Measurements from ENCODE around the gene LYSMD3. TPM values are rescaled to one million over a fixed set of nuclear protein-coding genes. Genes with fewer than 3 reads are reported as not detected.
A peak's percentile ranks its signal among the peaks of the same experiment; 100 is the strongest.

Gene LYSMD3
- total and polyA plus RNA-seq, 9 of the 15 experiments (the other 6 are each of a cell fraction or from before 2014, with no cell fraction given) = 9.5 to 42.3 (median 20.7) TPM

DNA sequence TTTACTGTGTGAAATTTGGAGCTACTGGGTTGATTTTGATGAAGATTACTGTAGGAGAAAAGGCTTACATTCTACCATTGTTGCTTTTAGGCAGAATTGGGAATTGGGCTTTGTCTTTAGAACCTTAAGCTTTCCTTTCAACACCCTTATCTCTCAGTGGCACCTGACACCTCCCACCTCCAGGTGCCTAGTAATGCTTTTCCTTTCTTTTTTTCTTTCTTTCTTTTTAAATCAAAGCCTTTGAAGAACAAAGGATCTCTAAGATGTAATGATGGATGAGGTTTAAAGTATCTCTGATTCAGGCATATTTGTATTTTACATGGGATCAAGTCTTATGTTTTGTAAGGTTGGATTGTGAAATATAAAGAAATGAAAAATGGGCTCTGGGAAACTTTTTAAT is 26.3 kb upstream of the LYSMD3 start (continued):
- no peak for TF ChIP-seq IRF1 (CRISPR knock-in tag; IDR thresholded peaks at IDR 0.05; ENCODE audit: borderline replicate concordance)
- TF ChIP-seq HDAC6 (IDR thresholded peaks at IDR 0.05; ENCODE audit: low read depth, low read length) = no peak
- TF ChIP-seq CREB1 (IDR thresholded peaks at IDR 0.05) = no peak
- no peak for TF ChIP-seq CREB1 (CRISPR knock-in tag; IDR thresholded peaks at IDR 0.05)
- no peak for TF ChIP-seq YY1 (IDR thresholded peaks at IDR 0.05; ENCODE audit: borderline replicate concordance in 1 of 3, control insufficient read depth in 1 of 3, extremely low read depth in 1 of 3, insufficient read depth in 3 of 3, insufficient read length in 1 of 3, insufficient replicate concordance in 2 of 3, low read depth in 1 of 3, low read length in 2 of 3)
- no peak for TF ChIP-seq ZNF395 (CRISPR knock-in tag; IDR thresholded peaks at IDR 0.05)
- TF ChIP-seq E2F5 (CRISPR knock-in tag; IDR thresholded peaks at IDR 0.05) = no peak
- no peak for TF ChIP-seq PTRF (tag; IDR thresholded peaks at IDR 0.05)
- no peak for TF ChIP-seq BHLHE40 (IDR thresholded peaks at IDR 0.05; ENCODE audit: low read length)
- TF ChIP-seq, protein P1, sequence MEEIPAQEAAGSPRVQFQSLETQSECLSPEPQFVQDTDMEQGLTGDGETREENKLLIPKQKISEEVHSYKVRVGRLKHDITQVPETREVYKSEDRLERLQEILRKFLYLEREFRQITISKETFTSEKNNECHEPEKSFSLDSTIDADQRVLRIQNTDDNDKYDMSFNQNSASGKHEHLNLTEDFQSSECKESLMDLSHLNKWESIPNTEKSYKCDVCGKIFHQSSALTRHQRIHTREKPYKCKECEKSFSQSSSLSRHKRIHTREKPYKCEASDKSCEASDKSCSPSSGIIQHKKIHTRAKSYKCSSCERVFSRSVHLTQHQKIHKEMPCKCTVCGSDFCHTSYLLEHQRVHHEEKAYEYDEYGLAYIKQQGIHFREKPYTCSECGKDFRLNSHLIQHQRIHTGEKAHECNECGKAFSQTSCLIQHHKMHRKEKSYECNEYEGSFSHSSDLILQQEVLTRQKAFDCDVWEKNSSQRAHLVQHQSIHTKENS (CRISPR knock-in tag; IDR thresholded peaks at IDR 0.05) = no peak
- no peak for TF ChIP-seq CHD4 (IDR thresholded peaks at IDR 0.05; ENCODE audit: insufficient read depth, insufficient replicate concordance, low read depth, low read length, poor library complexity, severe bottlenecking)
- TF ChIP-seq CBFA2T2 (conservative IDR thresholded peaks at IDR 0.05) = peak; percentile 37
- TF ChIP-seq TCF15 (CRISPR knock-in tag; IDR thresholded peaks at IDR 0.05) = no peak
- TF ChIP-seq KLF16 (IDR thresholded peaks at IDR 0.05) = no peak
- TF ChIP-seq ATF2 (CRISPR knock-in tag; IDR thresholded peaks at IDR 0.05) = no peak
- no peak for TF ChIP-seq GATAD2A (IDR thresholded peaks at IDR 0.05)
- peak; percentile 32; the same call in 1 of the 2 replicates for TF ChIP-seq TAL1 (IDR thresholded peaks at IDR 0.05)
- TF ChIP-seq ARID1B (IDR thresholded peaks at IDR 0.05) = peak; percentile 47; the same call in 1 of the 2 replicates
- TF ChIP-seq RFX1 (IDR thresholded peaks at IDR 0.05) = no peak
- no peak for TF ChIP-seq NELFE (IDR thresholded peaks at IDR 0.05; ENCODE audit: insufficient read depth, insufficient read length)
- no peak for TF ChIP-seq ATF4 (CRISPR knock-in tag; IDR thresholded peaks at IDR 0.05)
- no peak for TF ChIP-seq MEF2A (IDR thresholded peaks at IDR 0.05; ENCODE audit: control insufficient read depth, low read depth, low read length)

All from K562 (cell line).